Thyroid gland (tissue), 4 donors: ENCODE measurements around the gene OR2M2.

Source experiments
- POLR2A ChIP-seq, 2 donors: fragments of 450-650 bp; IDR thresholded peaks; one replicate each; pipeline ENCODE4 v1.6.1; 2017; ENCODE audit warnings: antibody characterized with exemption in 2 of 2, mild to moderate bottlenecking in 2 of 2, moderate library complexity in 1 of 2
- TF ChIP-seq, protein P1 (sequence below), 6 experiments: fragments of 200-600 bp in 3 of 6; fragments of 450-650 bp in 3 of 6; sonication (generic) in 3 of 6; IDR thresholded peaks; one replicate each; pipeline ENCODE4 v1.5.1; 2016 to 2019; ENCODE audit warnings: antibody characterized with exemption in 6 of 6, mild to moderate bottlenecking in 2 of 6, inconsistent platforms in 1 of 6, moderate library complexity in 1 of 6

DNA sequence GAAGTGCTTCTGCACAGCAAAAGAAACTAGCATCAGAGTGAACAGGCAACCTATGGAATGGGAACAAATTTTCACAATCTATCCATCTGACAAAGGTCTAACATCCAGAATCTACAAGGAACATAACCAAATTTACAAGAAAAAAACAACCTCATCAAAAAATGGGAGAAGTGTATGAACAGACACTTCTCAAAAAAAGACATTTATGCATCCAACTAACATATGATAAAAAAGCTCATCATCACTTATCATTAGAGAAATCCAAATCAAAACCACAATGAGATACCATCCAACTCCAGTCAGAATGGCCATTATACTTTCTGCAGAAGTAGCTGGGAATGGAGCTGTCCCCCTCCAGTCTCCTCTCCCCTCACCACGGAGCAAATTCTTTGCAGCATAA, 19.5 kb downstream of the OR2M2 start:
- TF ChIP-seq, protein P1, sequence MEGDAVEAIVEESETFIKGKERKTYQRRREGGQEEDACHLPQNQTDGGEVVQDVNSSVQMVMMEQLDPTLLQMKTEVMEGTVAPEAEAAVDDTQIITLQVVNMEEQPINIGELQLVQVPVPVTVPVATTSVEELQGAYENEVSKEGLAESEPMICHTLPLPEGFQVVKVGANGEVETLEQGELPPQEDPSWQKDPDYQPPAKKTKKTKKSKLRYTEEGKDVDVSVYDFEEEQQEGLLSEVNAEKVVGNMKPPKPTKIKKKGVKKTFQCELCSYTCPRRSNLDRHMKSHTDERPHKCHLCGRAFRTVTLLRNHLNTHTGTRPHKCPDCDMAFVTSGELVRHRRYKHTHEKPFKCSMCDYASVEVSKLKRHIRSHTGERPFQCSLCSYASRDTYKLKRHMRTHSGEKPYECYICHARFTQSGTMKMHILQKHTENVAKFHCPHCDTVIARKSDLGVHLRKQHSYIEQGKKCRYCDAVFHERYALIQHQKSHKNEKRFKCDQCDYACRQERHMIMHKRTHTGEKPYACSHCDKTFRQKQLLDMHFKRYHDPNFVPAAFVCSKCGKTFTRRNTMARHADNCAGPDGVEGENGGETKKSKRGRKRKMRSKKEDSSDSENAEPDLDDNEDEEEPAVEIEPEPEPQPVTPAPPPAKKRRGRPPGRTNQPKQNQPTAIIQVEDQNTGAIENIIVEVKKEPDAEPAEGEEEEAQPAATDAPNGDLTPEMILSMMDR (IDR thresholded peaks at IDR 0.05) = no peak
- TF ChIP-seq POLR2A (IDR thresholded peaks at IDR 0.05) = no peak
